K562 (cell line): ENCODE measurements around the gene RTL10. TPM values are rescaled to one million over a fixed set of nuclear protein-coding genes. Genes with fewer than 3 reads are reported as not detected.

Source experiments
- polyA plus RNA-seq, 8 experiments: library from polyadenylated mRNA; depleted of rRNA in 4 of 8; stranded (reverse) in 5 of 8; unstranded in 3 of 8; fragments of >200 nt; fragmentation: Nextera tagmentation in 2 of 8; fragmentation: Illumina TruSeq in 1 of 8; extraction: Ambion mirVana in 2 of 8; extraction: Trizol in 1 of 8; gene quantifications; 2 replicates each; pipeline versions ENCODE4 v1.2.1 to v1.2.3, GENCODE V29; 2011 to 2014; ENCODE audit warnings: inconsistent platforms in 1 of 8, missing spikeins in 1 of 8
- total RNA-seq, 7 experiments: library from RNA; depleted of rRNA in 6 of 7; stranded (reverse); fragments of >200 nt in 6 of 7; fragmentation: Illumina TruSeq in 2 of 7; extraction: Trizol in 2 of 7; gene quantifications; 2 replicates each; pipeline versions ENCODE4 v1.2.1 to v1.2.3, GENCODE V29; 2011 to 2021; ENCODE audit warnings: low replicate concordance in 1 of 7
- TF ChIP-seq, protein P1 (sequence below): fragments of 450-650 bp; IDR thresholded peaks from 2 replicates; pipeline ENCODE4 v1.6.1; 2016; ENCODE audit warnings: borderline replicate concordance
- TF ChIP-seq, protein P2 (sequence below): fragments of 250-450 bp; sonication (Bioruptor Pico); IDR thresholded peaks from 2 replicates; pipeline ENCODE4 v1.4.0; 2020

Gene RTL10
- total and polyA plus RNA-seq, 9 of the 15 experiments (the other 6 are each of a cell fraction or from before 2014, with no cell fraction given): 19.8 to 75.5 (median 32.5) TPM

DNA sequence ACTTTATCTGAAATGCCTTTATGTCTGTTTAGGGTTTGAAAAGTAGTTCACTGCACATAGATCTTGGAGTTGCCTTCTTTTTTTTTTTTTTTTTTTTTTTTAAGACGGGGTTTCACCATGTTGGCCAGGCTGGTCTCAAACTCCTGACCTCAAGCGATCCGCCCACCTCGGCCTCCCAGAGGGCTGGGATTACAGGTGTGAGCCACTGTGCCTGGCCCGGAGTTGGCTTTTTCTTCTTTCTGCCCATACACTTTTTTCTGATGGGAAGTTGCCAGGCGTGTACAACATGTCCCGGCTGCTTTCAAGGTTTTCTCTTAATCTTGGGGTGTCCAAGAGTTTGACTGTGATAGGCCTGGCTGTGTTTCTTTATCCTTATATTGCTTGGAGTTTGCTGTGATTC, 12.9 kb upstream of the RTL10 start (continued):
- TF ChIP-seq, protein P1, sequence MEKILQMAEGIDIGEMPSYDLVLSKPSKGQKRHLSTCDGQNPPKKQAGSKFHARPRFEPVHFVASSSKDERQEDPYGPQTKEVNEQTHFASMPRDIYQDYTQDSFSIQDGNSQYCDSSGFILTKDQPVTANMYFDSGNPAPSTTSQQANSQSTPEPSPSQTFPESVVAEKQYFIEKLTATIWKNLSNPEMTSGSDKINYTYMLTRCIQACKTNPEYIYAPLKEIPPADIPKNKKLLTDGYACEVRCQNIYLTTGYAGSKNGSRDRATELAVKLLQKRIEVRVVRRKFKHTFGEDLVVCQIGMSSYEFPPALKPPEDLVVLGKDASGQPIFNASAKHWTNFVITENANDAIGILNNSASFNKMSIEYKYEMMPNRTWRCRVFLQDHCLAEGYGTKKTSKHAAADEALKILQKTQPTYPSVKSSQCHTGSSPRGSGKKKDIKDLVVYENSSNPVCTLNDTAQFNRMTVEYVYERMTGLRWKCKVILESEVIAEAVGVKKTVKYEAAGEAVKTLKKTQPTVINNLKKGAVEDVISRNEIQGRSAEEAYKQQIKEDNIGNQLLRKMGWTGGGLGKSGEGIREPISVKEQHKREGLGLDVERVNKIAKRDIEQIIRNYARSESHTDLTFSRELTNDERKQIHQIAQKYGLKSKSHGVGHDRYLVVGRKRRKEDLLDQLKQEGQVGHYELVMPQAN: 0 out of 2 replicates have a peak, but pooled peaks have one; percentile 11
- TF ChIP-seq, protein P2, sequence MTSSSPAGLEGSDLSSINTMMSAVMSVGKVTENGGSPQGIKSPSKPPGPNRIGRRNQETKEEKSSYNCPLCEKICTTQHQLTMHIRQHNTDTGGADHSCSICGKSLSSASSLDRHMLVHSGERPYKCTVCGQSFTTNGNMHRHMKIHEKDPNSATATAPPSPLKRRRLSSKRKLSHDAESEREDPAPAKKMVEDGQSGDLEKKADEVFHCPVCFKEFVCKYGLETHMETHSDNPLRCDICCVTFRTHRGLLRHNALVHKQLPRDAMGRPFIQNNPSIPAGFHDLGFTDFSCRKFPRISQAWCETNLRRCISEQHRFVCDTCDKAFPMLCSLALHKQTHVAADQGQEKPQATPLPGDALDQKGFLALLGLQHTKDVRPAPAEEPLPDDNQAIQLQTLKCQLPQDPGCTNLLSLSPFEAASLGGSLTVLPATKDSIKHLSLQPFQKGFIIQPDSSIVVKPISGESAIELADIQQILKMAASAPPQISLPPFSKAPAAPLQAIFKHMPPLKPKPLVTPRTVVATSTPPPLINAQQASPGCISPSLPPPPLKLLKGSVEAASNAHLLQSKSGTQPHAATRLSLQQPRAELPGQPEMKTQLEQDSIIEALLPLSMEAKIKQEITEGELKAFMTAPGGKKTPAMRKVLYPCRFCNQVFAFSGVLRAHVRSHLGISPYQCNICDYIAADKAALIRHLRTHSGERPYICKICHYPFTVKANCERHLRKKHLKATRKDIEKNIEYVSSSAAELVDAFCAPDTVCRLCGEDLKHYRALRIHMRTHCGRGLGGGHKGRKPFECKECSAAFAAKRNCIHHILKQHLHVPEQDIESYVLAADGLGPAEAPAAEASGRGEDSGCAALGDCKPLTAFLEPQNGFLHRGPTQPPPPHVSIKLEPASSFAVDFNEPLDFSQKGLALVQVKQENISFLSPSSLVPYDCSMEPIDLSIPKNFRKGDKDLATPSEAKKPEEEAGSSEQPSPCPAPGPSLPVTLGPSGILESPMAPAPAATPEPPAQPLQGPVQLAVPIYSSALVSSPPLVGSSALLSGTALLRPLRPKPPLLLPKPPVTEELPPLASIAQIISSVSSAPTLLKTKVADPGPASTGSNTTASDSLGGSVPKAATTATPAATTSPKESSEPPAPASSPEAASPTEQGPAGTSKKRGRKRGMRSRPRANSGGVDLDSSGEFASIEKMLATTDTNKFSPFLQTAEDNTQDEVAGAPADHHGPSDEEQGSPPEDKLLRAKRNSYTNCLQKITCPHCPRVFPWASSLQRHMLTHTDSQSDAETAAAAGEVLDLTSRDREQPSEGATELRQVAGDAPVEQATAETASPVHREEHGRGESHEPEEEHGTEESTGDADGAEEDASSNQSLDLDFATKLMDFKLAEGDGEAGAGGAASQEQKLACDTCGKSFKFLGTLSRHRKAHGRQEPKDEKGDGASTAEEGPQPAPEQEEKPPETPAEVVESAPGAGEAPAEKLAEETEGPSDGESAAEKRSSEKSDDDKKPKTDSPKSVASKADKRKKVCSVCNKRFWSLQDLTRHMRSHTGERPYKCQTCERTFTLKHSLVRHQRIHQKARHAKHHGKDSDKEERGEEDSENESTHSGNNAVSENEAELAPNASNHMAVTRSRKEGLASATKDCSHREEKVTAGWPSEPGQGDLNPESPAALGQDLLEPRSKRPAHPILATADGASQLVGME (CRISPR knock-in tag): 0 out of 2 replicates have a peak, but pooled peaks have one; percentile 22
- TF ChIP-seq, all 486 proteins: peak for 5
